Measurements from ENCODE around the gene C1GALT1C1L.
"Not testable (repeated sequence)": the region's sequence is repeated elsewhere in the genome, so short reads cannot be mapped to it uniquely, and the experiment has no call there.

C1GALT1C1L gene

DNA sequence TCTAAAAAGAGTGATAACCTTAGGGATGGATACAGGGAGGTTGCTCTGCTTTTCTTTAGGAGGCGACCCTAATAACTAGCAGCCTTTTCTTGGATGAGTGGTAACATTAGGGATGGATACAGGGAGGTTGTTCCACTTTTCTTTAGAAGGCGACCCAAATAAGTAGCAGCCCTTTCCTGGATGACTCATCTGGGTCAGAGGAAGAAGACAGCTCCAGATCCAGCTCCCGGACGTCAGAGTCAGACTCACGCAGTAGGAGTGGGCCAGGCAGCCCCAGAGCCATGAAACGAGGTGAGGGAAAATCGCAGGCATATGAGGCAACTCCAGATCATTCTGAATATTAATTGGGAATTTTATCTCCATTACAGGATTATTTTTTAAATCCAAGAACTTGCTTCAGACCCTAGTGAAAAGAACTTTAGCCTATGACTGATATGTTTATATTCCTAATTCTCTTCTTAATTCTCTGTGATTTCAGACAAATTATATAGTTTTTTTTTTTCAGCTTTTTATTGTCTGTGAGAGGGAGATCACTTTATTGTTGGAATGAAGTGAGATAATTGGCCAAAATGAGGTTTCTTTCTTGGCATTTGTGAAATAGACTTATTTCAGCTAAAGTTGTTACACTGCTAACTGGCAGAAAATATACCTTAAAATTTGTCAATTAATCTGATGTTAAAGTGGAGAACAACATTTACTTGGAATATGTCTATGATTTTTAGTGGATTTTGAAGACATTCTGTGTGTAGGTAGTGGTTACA lies 31.2 kb upstream of the C1GALT1C1L start:
- Histone ChIP-seq H3K27ac (ENCODE audit: low read depth, low read length) (no peak overlapping the region), H3K9me3 (ENCODE audit: insufficient read depth, low read depth, low read length) (no peaks in the 10 kb centered on the region), H3K4me1 (ENCODE audit: insufficient read depth, low read length) (no peaks in the 10 kb centered on the region), H3K27me3 (ENCODE audit: insufficient read depth, low read length) (no peaks in the 10 kb centered on the region), H3K4me3 (ENCODE audit: low read length) (no peak overlapping the region), H3K36me3 (ENCODE audit: insufficient read depth, low read length) (no peaks in the 10 kb centered on the region), H3K9ac (ENCODE audit: low read depth, low read length) (no peak overlapping the region)
- 84% methylated on average over 7 of the region's 7 CpGs for WGBS

DNA sequence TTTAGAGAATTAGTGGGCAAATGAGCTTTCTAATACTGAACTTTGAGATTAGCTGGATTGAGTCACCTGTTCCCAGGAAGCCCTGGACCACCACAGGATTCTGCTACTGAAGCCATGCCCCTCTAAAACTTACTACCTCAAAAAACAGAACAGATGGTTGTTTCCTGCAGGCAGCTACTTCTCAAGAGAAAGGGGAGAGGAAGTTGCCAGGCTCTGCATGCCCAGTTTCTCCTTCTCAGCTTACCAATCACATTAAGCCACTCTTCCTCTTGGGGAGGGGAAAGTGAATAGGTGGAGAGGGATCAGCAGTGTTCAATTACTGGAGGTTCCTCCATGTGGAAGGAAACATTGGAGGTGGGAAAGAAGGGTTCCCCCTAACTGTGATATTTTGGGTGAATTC lies 24.9 kb upstream of the C1GALT1C1L start:
- no peaks in the 10 kb centered on the region for H3K4me1 ChIP-seq (ENCODE audit: insufficient read depth, low read length)
- H3K36me3 ChIP-seq (ENCODE audit: insufficient read depth, low read length): no peaks in the 10 kb centered on the region
- no peak overlapping the region for H3K27ac ChIP-seq (ENCODE audit: low read depth, low read length)
- no peak overlapping the region for H3K4me3 ChIP-seq (ENCODE audit: low read length)
- no peaks in the 10 kb centered on the region for H3K27me3 ChIP-seq (ENCODE audit: insufficient read depth, low read length)
- H3K9me3 ChIP-seq (ENCODE audit: insufficient read depth, low read depth, low read length): no peaks in the 10 kb centered on the region
- no peak overlapping the region for H3K9ac ChIP-seq (ENCODE audit: low read depth, low read length)

- WGBS: 98% methylated on average over 3 of the region's 3 CpGs
- no peak overlapping the region for H3K27ac ChIP-seq (ENCODE audit: low read depth, low read length)
- no peaks in the 10 kb centered on the region for H3K27me3 ChIP-seq (ENCODE audit: insufficient read depth, low read length)
- H3K9me3 ChIP-seq (ENCODE audit: insufficient read depth, low read depth, low read length): no peaks in the 10 kb centered on the region
- no peaks in the 10 kb centered on the region for H3K4me1 ChIP-seq (ENCODE audit: insufficient read depth, low read length)
- no peak overlapping the region for H3K4me3 ChIP-seq (ENCODE audit: low read length)
- no peak overlapping the region for H3K9ac ChIP-seq (ENCODE audit: low read depth, low read length)
- no peaks in the 10 kb centered on the region for H3K36me3 ChIP-seq (ENCODE audit: insufficient read depth, low read length)
Measured at GRCh38 chr2:43699761-43700160, 23.5 kb upstream of the C1GALT1C1L start.

- H3K4me1 ChIP-seq (ENCODE audit: insufficient read depth, low read length); H3K27me3 ChIP-seq (ENCODE audit: insufficient read depth, low read length); H3K27ac ChIP-seq (ENCODE audit: low read depth, low read length); H3K36me3 ChIP-seq (ENCODE audit: insufficient read depth, low read length); H3K4me3 ChIP-seq (ENCODE audit: low read length); H3K9me3 ChIP-seq (ENCODE audit: insufficient read depth, low read depth, low read length); H3K9ac ChIP-seq (ENCODE audit: low read depth, low read length): not testable (repeated sequence)
- 90% methylated on average over 6 of the region's 6 CpGs for WGBS
Measured at GRCh38 chr2:43698140-43698539, 21.9 kb upstream of the C1GALT1C1L start.

- H3K27ac ChIP-seq (ENCODE audit: low read depth, low read length): no peak overlapping the region
- no peak overlapping the region for H3K9ac ChIP-seq (ENCODE audit: low read depth, low read length)
- 94% methylated on average over 5 of the region's 5 CpGs for WGBS
- no peaks in the 10 kb centered on the region for H3K9me3 ChIP-seq (ENCODE audit: insufficient read depth, low read depth, low read length)
- H3K27me3 ChIP-seq (ENCODE audit: insufficient read depth, low read length): no peaks in the 10 kb centered on the region
- no peaks in the 10 kb centered on the region for H3K4me1 ChIP-seq (ENCODE audit: insufficient read depth, low read length)
- H3K36me3 ChIP-seq (ENCODE audit: insufficient read depth, low read length): no peaks in the 10 kb centered on the region
- no peak overlapping the region for H3K4me3 ChIP-seq (ENCODE audit: low read length)
Measured at GRCh38 chr2:43692428-43692994, 16.3 kb upstream of the C1GALT1C1L start.

DNA sequence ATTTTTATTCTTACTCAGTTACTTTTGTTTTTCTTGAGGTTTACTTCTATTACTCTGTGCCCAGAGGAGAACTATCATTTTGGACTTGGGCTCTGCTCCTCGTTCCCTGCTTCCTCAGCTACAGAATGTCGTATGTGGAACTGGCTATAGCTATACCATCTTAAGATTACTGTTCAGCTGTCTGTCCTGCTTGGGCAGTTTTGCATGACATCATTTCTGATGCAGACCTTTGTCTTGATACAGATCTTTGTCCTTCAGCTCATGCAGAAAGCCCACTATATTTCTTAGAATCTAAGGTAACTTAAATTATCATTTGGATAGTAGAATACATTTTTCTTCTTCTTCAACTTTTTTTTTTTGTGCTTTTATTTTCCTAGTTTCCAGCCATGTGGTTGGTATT lies 13.8 kb upstream of the C1GALT1C1L start:
- no peak overlapping the region for H3K9ac ChIP-seq (ENCODE audit: low read depth, low read length)
- H3K27me3 ChIP-seq (ENCODE audit: insufficient read depth, low read length): no peaks in the 10 kb centered on the region
- H3K9me3 ChIP-seq (ENCODE audit: insufficient read depth, low read depth, low read length): no peaks in the 10 kb centered on the region
- H3K27ac ChIP-seq (ENCODE audit: low read depth, low read length): no peak overlapping the region
- 88% methylated on average over 2 of the region's 2 CpGs for WGBS
- H3K36me3 ChIP-seq (ENCODE audit: insufficient read depth, low read length): no peaks in the 10 kb centered on the region
- H3K4me1 ChIP-seq (ENCODE audit: insufficient read depth, low read length): no peaks in the 10 kb centered on the region
- H3K4me3 ChIP-seq (ENCODE audit: low read length): no peak overlapping the region

DNA sequence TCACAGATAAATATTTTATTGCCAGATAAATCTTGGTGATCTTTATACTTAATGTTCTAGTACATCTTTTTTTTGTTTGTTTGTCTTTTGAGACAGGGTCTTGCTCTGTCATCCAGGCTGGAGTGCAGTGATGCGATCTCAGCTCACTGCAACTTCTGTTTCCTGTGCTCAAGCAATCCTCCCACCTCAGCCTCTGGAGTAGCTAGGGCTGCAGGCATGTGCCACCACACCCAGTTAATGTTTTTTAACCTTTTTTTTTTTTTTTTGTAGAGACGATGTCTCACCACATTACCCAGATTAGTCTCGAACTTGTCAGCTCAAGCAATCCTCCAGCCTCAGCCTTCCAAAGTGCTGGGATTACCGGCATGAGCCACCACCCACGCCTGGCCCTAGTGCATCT lies 9.1 kb upstream of the C1GALT1C1L start:
- Histone ChIP-seq H3K4me1 (ENCODE audit: insufficient read depth, low read length) (no peaks in the 10 kb centered on the region), H3K4me3 (ENCODE audit: low read length) (no peak overlapping the region), H3K9ac (ENCODE audit: low read depth, low read length) (no peak overlapping the region), H3K27me3 (ENCODE audit: insufficient read depth, low read length) (no peaks in the 10 kb centered on the region), H3K36me3 (ENCODE audit: insufficient read depth, low read length) (no peaks in the 10 kb centered on the region), H3K9me3 (ENCODE audit: insufficient read depth, low read depth, low read length) (no peaks in the 10 kb centered on the region), H3K27ac (ENCODE audit: low read depth, low read length) (no peak overlapping the region)
- WGBS: 92% methylated on average over 5 of the region's 5 CpGs

- not testable (repeated sequence) for H3K9ac ChIP-seq (ENCODE audit: low read depth, low read length); H3K4me3 ChIP-seq (ENCODE audit: low read length); H3K27ac ChIP-seq (ENCODE audit: low read depth, low read length); H3K9me3 ChIP-seq (ENCODE audit: insufficient read depth, low read depth, low read length); H3K4me1 ChIP-seq (ENCODE audit: insufficient read depth, low read length); H3K36me3 ChIP-seq (ENCODE audit: insufficient read depth, low read length); H3K27me3 ChIP-seq (ENCODE audit: insufficient read depth, low read length)
- 88% methylated on average over 27 of the region's 32 CpGs for WGBS
Measured at GRCh38 chr2:43677783-43678182, 1.6 kb upstream of the C1GALT1C1L start.

GRCh38 chr2:43675646-43676321 lies 445 bp downstream of the C1GALT1C1L start:
- Histone ChIP-seq H3K4me3 (ENCODE audit: low read length) (peak overlapping the region; percentile 30), H3K27me3 (ENCODE audit: insufficient read depth, low read length) (no peaks in the 10 kb centered on the region), H3K4me1 (ENCODE audit: insufficient read depth, low read length) (no peaks in the 10 kb centered on the region), H3K9me3 (ENCODE audit: insufficient read depth, low read depth, low read length) (no peaks in the 10 kb centered on the region), H3K9ac (ENCODE audit: low read depth, low read length) (no peak overlapping the region), H3K27ac (ENCODE audit: low read depth, low read length) (no peak overlapping the region), H3K36me3 (ENCODE audit: insufficient read depth, low read length) (no peaks in the 10 kb centered on the region)
- WGBS: 95% methylated on average over 14 of the region's 14 CpGs

GRCh38 chr2:43657241-43657640 lies 19.0 kb downstream of the C1GALT1C1L start:
- Histone ChIP-seq H3K27ac (ENCODE audit: low read depth, low read length) (no peak overlapping the region), H3K4me1 (ENCODE audit: insufficient read depth, low read length) (no peaks in the 10 kb centered on the region), H3K9ac (ENCODE audit: low read depth, low read length) (no peak overlapping the region), H3K36me3 (ENCODE audit: insufficient read depth, low read length) (no peaks in the 10 kb centered on the region), H3K9me3 (ENCODE audit: insufficient read depth, low read depth, low read length) (no peaks in the 10 kb centered on the region), H3K27me3 (ENCODE audit: insufficient read depth, low read length) (no peaks in the 10 kb centered on the region), H3K4me3 (ENCODE audit: low read length) (no peak overlapping the region)
- WGBS: 94% methylated on average over 3 of the region's 3 CpGs

DNA sequence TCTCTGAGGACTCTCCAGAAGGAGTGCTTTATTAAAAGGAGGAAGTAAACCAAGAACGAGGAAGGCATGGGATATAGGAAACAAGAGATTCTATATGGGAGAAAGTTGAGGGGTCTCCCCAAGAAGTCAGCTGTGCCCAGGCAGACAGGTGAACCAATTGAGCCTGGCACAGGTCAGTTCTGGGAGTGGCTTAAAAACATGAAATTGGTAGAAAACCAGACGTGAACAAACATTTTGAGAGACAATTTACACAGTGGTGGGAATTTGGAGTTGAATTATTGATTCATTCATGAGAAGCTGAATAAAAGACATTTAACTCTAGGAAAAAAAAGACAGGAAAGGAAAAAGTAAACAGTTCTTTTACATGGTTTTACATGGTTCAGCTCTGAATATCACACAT lies 22.7 kb downstream of the C1GALT1C1L start:
- Histone ChIP-seq H3K9ac (ENCODE audit: low read depth, low read length) (no peak overlapping the region), H3K36me3 (ENCODE audit: insufficient read depth, low read length) (no peaks in the 10 kb centered on the region), H3K4me1 (ENCODE audit: insufficient read depth, low read length) (no peaks in the 10 kb centered on the region), H3K4me3 (ENCODE audit: low read length) (no peak overlapping the region), H3K27ac (ENCODE audit: low read depth, low read length) (no peak overlapping the region), H3K27me3 (ENCODE audit: insufficient read depth, low read length) (no peaks in the 10 kb centered on the region), H3K9me3 (ENCODE audit: insufficient read depth, low read depth, low read length) (no peaks in the 10 kb centered on the region)
- 92% methylated on average over 2 of the region's 2 CpGs for WGBS

All from HUES64 (cell line).